ENCODE results near the gene HDGFL2. TPM values are rescaled to one million over a fixed set of nuclear protein-coding genes. Genes with fewer than 3 reads are reported as not detected.

HDGFL2 gene
- total and polyA plus RNA-seq, 4 donors = 36.5 to 47.0 (median 38.8) TPM

DNA sequence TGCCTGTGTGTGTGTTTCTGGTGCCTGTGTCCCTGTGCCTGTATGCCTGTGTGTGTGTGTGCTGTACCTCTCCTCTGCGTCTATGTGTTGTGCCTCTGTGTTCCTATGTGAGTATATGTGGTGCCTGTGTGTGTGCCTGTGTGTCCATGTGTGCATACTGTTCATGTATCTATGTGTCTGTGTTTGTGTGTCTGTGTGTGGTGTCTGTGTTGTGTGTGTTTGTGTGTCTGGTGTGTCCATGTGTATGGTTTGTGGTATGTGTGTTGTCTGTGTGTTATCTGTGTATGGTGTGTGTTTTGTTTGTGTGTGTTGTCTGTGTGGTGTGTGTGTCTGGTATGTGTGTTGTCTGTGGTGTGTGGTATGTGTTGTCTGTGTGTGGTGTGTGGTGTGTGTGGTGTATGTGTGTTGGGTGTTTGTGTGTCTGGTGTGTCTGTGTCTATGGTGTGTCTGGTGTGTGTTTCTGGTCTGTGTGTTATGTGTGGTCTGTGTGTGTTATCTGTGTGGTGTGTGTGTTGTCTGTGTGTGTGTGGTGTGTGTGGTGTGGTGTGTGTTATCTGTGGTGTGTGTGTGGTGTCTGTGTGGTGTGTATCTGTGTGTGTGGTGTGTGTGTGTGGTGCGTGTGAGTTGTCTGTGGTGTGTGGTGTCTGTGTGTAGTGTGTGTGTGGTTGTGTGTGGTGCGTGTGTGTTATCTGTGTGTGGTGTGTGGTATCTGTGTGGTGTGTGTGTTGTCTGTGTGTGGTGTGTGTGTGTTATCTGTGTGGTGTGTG, 20.4 kb downstream of the HDGFL2 start:
- H3K36me3 ChIP-seq (ENCODE audit: control insufficient read depth in 4 of 4, insufficient read depth in 4 of 4, low read length in 4 of 4) = peaks cover 6 to 66% (median 26%) of the 10 kb centered on the region in 4 donors
- H3K9me3 ChIP-seq (ENCODE audit: control insufficient read depth in 4 of 4, insufficient read depth in 3 of 4, low read length in 3 of 4) = peaks cover 0 to 6% (median 0%) of the 10 kb centered on the region in 4 donors
- H3K4me3 ChIP-seq = no peak overlapping the region
- no peak overlapping the region for H3K27ac ChIP-seq (ENCODE audit: low read depth in 1 of 2, low read length in 1 of 2)
- no peak overlapping the region for H3K9ac ChIP-seq (ENCODE audit: insufficient read depth in 1 of 2, low read length in 2 of 2)
- H3K27me3 ChIP-seq (ENCODE audit: control insufficient read depth in 3 of 3, insufficient read depth in 3 of 3, low read length in 2 of 3) = no peaks in the 10 kb centered on the region
- 98 to 100% methylated on average over 3 of the region's 3 CpGs for WGBS, 2 donors
- no peak for ATAC-seq (ENCODE audit: insufficient read depth, low FRiP score)
- no peaks in the 10 kb centered on the region for H3K4me1 ChIP-seq (ENCODE audit: control insufficient read depth in 5 of 5, insufficient read depth in 5 of 5, low read length in 5 of 5)
- TF ChIP-seq, protein P1, sequence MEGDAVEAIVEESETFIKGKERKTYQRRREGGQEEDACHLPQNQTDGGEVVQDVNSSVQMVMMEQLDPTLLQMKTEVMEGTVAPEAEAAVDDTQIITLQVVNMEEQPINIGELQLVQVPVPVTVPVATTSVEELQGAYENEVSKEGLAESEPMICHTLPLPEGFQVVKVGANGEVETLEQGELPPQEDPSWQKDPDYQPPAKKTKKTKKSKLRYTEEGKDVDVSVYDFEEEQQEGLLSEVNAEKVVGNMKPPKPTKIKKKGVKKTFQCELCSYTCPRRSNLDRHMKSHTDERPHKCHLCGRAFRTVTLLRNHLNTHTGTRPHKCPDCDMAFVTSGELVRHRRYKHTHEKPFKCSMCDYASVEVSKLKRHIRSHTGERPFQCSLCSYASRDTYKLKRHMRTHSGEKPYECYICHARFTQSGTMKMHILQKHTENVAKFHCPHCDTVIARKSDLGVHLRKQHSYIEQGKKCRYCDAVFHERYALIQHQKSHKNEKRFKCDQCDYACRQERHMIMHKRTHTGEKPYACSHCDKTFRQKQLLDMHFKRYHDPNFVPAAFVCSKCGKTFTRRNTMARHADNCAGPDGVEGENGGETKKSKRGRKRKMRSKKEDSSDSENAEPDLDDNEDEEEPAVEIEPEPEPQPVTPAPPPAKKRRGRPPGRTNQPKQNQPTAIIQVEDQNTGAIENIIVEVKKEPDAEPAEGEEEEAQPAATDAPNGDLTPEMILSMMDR (IDR thresholded peaks at IDR 0.05; ENCODE audit: control extremely low read depth, extremely low read depth) = no peak
- no peak for DNase-seq

GRCh38 chr19:4493104-4493928, 21.2 kb downstream of the HDGFL2 start:
- H3K9ac ChIP-seq (ENCODE audit: insufficient read depth in 1 of 2, low read length in 2 of 2) = no peak overlapping the region
- no peak overlapping the region for H3K4me3 ChIP-seq
- DNase-seq (no peak), ATAC-seq (ENCODE audit: insufficient read depth, low FRiP score) (no peak)
- H3K36me3 ChIP-seq (ENCODE audit: control insufficient read depth in 4 of 4, insufficient read depth in 4 of 4, low read length in 4 of 4) = peaks cover 6 to 71% (median 25%) of the 10 kb centered on the region in 4 donors
- no peaks in the 10 kb centered on the region for H3K27me3 ChIP-seq (ENCODE audit: control insufficient read depth in 3 of 3, insufficient read depth in 3 of 3, low read length in 2 of 3)
- TF ChIP-seq, protein P1 (IDR thresholded peaks at IDR 0.05; ENCODE audit: control extremely low read depth, extremely low read depth) = no peak
- H3K9me3 ChIP-seq (ENCODE audit: control insufficient read depth in 4 of 4, insufficient read depth in 3 of 4, low read length in 3 of 4) = peaks cover 0 to 6% (median 0%) of the 10 kb centered on the region in 4 donors
- H3K27ac ChIP-seq (ENCODE audit: low read depth in 1 of 2, low read length in 1 of 2) = no peak overlapping the region
- WGBS, 2 donors = 96 to 97% methylated on average over 32 to 41 of the region's 41 CpGs
- H3K4me1 ChIP-seq (ENCODE audit: control insufficient read depth in 5 of 5, insufficient read depth in 5 of 5, low read length in 5 of 5) = no peaks in the 10 kb centered on the region

- no peaks in the 10 kb centered on the region for H3K4me1 ChIP-seq (ENCODE audit: control insufficient read depth in 5 of 5, insufficient read depth in 5 of 5, low read length in 5 of 5)
- H3K9me3 ChIP-seq (ENCODE audit: control insufficient read depth in 4 of 4, insufficient read depth in 3 of 4, low read length in 3 of 4) = peaks cover 0 to 5% (median 0%) of the 10 kb centered on the region in 4 donors
- H3K27me3 ChIP-seq (ENCODE audit: control insufficient read depth in 3 of 3, insufficient read depth in 3 of 3, low read length in 2 of 3) = no peaks in the 10 kb centered on the region
- no peak overlapping the region for H3K4me3 ChIP-seq
- DNase-seq = no peak
- 96 to 97% methylated on average over 58 to 61 of the region's 61 CpGs for WGBS, 2 donors
- TF ChIP-seq, protein P1 (IDR thresholded peaks at IDR 0.05; ENCODE audit: control extremely low read depth, extremely low read depth) = no peak
- no peak overlapping the region for H3K27ac ChIP-seq (ENCODE audit: low read depth in 1 of 2, low read length in 1 of 2)
- H3K9ac ChIP-seq (ENCODE audit: insufficient read depth in 1 of 2, low read length in 2 of 2) = no peak overlapping the region
- no peak for ATAC-seq (ENCODE audit: insufficient read depth, low FRiP score)
- peaks cover 6 to 73% (median 25%) of the 10 kb centered on the region in 4 donors for H3K36me3 ChIP-seq (ENCODE audit: control insufficient read depth in 4 of 4, insufficient read depth in 4 of 4, low read length in 4 of 4)
These were observed 22.0 kb downstream of the HDGFL2 start for GRCh38 chr19:4493929-4494690.

Data from lung (tissue), 12 donors.